ENCODE results near the gene BRI3. TPM values are rescaled to one million over a fixed set of nuclear protein-coding genes. Genes with fewer than 3 reads are reported as not detected.
A peak's percentile ranks its signal among the peaks of the same experiment; 100 is the strongest.

Gene BRI3
- total RNA-seq, 1 donor, result 59.6 TPM

DNA sequence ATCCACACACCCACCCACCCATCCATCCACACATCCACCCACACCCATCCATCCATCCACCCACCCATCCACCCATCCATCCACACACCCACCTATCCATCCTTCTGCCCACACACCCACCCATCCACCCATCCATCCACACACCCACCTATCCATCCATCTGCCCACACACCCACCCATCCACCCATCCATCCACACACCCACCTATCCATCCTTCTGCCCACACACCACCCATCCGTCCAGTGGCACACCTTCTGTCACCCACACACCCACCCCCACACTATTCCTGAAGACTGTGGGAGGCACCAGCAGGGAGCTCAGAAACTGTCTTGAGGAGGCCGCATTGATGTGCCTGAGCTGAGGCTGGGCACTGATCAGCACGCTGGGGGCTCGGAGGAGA lies 38.6 kb upstream of the BRI3 start:
- DNase-seq (ENCODE audit: low read depth), result no peak
- TF ChIP-seq, protein P1, sequence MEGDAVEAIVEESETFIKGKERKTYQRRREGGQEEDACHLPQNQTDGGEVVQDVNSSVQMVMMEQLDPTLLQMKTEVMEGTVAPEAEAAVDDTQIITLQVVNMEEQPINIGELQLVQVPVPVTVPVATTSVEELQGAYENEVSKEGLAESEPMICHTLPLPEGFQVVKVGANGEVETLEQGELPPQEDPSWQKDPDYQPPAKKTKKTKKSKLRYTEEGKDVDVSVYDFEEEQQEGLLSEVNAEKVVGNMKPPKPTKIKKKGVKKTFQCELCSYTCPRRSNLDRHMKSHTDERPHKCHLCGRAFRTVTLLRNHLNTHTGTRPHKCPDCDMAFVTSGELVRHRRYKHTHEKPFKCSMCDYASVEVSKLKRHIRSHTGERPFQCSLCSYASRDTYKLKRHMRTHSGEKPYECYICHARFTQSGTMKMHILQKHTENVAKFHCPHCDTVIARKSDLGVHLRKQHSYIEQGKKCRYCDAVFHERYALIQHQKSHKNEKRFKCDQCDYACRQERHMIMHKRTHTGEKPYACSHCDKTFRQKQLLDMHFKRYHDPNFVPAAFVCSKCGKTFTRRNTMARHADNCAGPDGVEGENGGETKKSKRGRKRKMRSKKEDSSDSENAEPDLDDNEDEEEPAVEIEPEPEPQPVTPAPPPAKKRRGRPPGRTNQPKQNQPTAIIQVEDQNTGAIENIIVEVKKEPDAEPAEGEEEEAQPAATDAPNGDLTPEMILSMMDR (IDR thresholded peaks at IDR 0.05; ENCODE audit: insufficient read depth, low read depth, low read length), result no peak
- H3K4me3 ChIP-seq (ENCODE audit: low read depth, low read length), result no peak overlapping the region

DNA sequence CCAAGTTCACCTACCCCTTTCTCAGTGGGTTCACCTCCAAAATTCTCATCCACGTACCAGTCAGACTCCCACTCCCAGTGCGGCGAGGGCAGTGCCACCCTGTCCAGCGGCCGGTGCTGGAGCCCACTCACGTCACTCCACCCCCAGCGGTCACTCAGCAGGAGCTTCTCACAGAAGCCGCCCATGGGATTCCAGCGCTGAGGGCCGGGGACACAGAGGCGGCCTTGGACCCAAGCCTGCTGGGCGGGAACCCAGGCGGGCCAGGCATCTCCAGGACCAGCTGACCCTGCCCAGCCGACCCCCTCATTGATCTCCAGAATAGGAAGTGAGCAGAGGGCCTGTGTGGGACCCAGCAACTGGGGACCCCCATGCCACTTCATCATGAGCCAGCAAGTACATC lies 36.6 kb upstream of the BRI3 start:
- no peak for DNase-seq (ENCODE audit: low read depth)
- no peak overlapping the region for H3K4me3 ChIP-seq (ENCODE audit: low read depth, low read length)
- TF ChIP-seq, protein P1 (IDR thresholded peaks at IDR 0.05; ENCODE audit: insufficient read depth, low read depth, low read length), result no peak

DNA sequence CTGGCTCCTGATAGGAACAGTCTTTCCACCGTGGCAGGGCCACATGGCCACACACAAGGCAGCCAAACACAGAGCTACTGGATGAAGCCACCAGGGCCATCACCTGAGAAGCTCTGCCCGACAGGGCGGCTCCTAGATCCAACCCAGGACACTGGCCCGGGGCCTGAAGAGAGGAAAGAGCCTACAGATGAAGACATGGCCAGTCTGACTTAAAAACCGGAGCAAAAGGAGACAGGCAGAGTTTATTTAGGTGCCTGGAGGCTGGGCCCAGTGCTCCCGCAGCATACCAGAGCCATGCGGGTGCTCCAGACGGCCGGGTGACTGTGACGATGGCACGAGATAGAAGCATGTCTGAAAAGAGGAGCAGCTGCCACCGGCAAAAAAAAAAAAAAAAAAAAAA lies 33.3 kb upstream of the BRI3 start:
- TF ChIP-seq, protein P1 (IDR thresholded peaks at IDR 0.05; ENCODE audit: insufficient read depth, low read depth, low read length), result no peak
- no peak for DNase-seq (ENCODE audit: low read depth)
- no peak overlapping the region for H3K4me3 ChIP-seq (ENCODE audit: low read depth, low read length)

DNA sequence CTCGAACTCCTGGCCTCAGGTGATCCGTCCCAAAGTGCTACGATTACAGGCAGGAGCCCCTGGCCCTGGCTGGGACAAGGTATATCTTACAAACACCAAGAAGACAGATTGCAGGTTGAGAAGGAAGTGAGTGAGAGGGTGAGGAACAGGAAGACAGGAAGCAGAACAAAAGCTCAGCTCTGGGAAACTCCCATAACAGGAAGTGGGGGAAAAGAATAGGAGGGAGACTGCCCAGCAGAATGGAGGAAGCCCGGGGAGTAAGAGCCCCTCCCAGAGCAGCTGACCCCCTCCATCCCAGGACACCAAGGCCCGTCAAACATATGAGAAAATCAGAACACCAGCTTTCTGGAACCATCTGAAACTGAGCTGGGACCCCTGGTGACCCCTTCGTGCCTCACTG lies 32.4 kb upstream of the BRI3 start:
- TF ChIP-seq, protein P1 (IDR thresholded peaks at IDR 0.05; ENCODE audit: insufficient read depth, low read depth, low read length), result no peak
- no peak for DNase-seq (ENCODE audit: low read depth)
- no peak overlapping the region for H3K4me3 ChIP-seq (ENCODE audit: low read depth, low read length)

DNA sequence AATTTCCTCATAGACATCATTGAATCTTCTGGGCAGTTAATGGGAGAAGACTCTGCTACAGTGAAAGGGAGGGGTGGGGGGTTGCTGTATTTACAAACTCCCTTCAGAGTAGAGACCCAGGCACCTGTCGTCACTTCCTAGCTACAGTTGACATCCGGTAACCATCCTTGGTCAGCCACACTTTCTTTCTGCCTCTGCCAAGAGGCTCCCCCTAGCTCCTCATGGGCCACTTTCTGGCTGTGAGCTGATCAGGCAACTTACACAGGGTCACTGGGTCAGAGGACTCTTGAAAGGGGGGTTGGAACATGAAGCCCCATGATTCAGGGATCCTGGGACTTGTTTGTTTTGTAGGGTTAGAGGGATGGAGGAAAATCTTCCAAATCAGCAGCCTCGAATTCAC lies 30.7 kb upstream of the BRI3 start:
- DNase-seq (ENCODE audit: low read depth), result no peak

DNA sequence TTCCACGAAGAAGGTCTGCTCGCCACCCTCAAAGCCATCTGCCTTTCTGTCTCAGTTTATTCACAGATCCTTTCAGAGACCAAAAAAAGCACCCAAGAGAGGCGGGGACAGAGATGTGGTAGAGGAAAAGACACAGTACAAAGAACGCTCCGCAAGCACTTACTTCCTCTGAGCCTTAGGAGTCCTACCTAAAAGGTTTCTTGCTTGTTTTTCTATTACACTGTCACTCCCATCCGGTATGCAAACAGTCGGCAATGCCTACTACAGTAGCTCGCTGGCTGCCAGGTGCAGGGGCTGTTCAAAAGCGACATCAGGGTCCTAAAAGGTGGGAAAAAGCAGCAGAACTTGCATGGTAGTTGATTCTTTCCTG lies 30.3 kb upstream of the BRI3 start:
- DNase-seq (ENCODE audit: low read depth), result no peak
- TF ChIP-seq, protein P1 (IDR thresholded peaks at IDR 0.05; ENCODE audit: insufficient read depth, low read depth, low read length), result no peak
- H3K4me3 ChIP-seq (ENCODE audit: low read depth, low read length), result peak overlapping the region; percentile 89

More for the DNA sequence above, 30.7 kb upstream of the BRI3 start:
- TF ChIP-seq, protein P1 (IDR thresholded peaks at IDR 0.05; ENCODE audit: insufficient read depth, low read depth, low read length), result no peak
- H3K4me3 ChIP-seq (ENCODE audit: low read depth, low read length), result no peak overlapping the region
